ENCODE measurements around the gene PRIMPOL. TPM values are rescaled to one million over a fixed set of nuclear protein-coding genes. Genes with fewer than 3 reads are reported as not detected.
"Not testable (repeated sequence)": the region's sequence is repeated elsewhere in the genome, so short reads cannot be mapped to it uniquely, and the experiment has no call there.

Gene PRIMPOL
- total and polyA plus RNA-seq, 2 of the 4 experiments (the other 2 are of a cell fraction): 5.6 to 8.8 TPM

DNA sequence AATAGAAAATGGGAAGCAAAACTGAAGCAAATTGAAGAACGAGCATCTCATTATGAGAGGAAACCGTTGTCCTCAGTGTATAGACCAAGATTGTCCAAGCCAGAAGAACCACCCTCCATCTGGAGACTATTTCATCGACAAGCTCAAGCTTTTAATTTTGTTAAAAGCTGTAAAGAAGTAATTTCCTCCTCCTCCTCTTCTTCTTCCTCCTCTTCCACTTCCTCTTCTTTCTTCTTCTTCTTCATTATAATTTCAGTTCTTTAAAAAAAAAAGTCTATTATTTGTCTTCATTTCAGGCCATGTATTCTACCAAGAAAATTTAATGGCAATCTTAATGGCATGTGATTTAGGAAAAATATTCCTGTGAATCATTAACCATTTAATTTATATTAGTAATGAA is 7.6 kb downstream of the PRIMPOL start:
- DNase-seq: no peak
- no peak overlapping the region for H3K4me2 ChIP-seq (ENCODE audit: low read depth, low read length)
- no peak overlapping the region for H2BK5ac ChIP-seq (ENCODE audit: low read depth, low read length, poor library complexity, severe bottlenecking)
- no peak overlapping the region for H4K5ac ChIP-seq (ENCODE audit: low read depth, low read length)
- ChIA-PET POLR2A (ENCODE audit: unreplicated experiment) (no interaction called here), CTCF (no interaction called here)
- no TSS peak for BruUV-seq (replicated peaks)
- no peak overlapping the region for H3K18ac ChIP-seq (ENCODE audit: low read depth, low read length)
- no peak for ATAC-seq (ENCODE audit: low read depth)
- H3K4me3 ChIP-seq (ENCODE audit: insufficient read depth, low read depth, low read length): no peak overlapping the region
- no peak for TF ChIP-seq RAD21 (IDR thresholded peaks at IDR 0.05; ENCODE audit: low read length)
- no peak for TF ChIP-seq CTCF (conservative IDR thresholded peaks at IDR 0.05; ENCODE audit: low read depth, low read length)
- TF ChIP-seq SMC3 (IDR thresholded peaks at IDR 0.05; ENCODE audit: low read depth, low read length): no peak
- no peak for TF ChIP-seq RCOR1 (IDR thresholded peaks at IDR 0.05; ENCODE audit: insufficient replicate concordance, low read length)
- TF ChIP-seq, protein P1, sequence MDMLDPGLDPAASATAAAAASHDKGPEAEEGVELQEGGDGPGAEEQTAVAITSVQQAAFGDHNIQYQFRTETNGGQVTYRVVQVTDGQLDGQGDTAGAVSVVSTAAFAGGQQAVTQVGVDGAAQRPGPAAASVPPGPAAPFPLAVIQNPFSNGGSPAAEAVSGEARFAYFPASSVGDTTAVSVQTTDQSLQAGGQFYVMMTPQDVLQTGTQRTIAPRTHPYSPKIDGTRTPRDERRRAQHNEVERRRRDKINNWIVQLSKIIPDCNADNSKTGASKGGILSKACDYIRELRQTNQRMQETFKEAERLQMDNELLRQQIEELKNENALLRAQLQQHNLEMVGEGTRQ (IDR thresholded peaks at IDR 0.05; ENCODE audit: low read depth, low read length): no peak
- TF ChIP-seq POLR2A (IDR thresholded peaks at IDR 0.05; ENCODE audit: low read depth, low read length): no peak
- intact Hi-C loops (cut with micrococcal nuclease): no loop called here
- H4K8ac ChIP-seq (ENCODE audit: low read depth in 2 of 2, low read length in 2 of 2): no peak overlapping the region
- no CpG with 5 or more reads among the region's 3 CpGs for WGBS, 2 experiments (ENCODE audit: extremely low coverage in 2 of 2, insufficient read length in 1 of 2)
- peaks cover 3% of the 10 kb centered on the region for H3K4me1 ChIP-seq (ENCODE audit: control insufficient read depth, insufficient read depth, low read length)
- no peak overlapping the region for H3K14ac ChIP-seq (replicated peaks; ENCODE audit: low read depth, low read length)
- H3K4ac ChIP-seq (ENCODE audit: low read depth, low read length): no peak overlapping the region
- H3K9me1 ChIP-seq (ENCODE audit: insufficient read depth, low read length): no peaks in the 10 kb centered on the region
- peaks cover 0 to 3% of the 10 kb centered on the region in 2 experiments; a peak in 1 of 4 replicates for H3K79me1 ChIP-seq (ENCODE audit: low read depth in 1 of 2, low read length in 2 of 2)
- no peak overlapping the region for H3K23ac ChIP-seq (ENCODE audit: low read depth, low read length)
- no peak overlapping the region for H3K9ac ChIP-seq (ENCODE audit: low read depth, low read length)
- peaks cover 5% of the 10 kb centered on the region; the same call in 1 of the 2 replicates for H3K36me3 ChIP-seq (ENCODE audit: control insufficient read depth, insufficient read depth, low read length)
- H3K9me3 ChIP-seq (ENCODE audit: control insufficient read depth, insufficient read depth, low read length): no peaks in the 10 kb centered on the region
- H3K27me3 ChIP-seq (ENCODE audit: control insufficient read depth, insufficient read depth, low read length): no peaks in the 10 kb centered on the region
- in situ Hi-C loops (cut with MboI; ENCODE audit: low sequenced_read_pairs): no loop called here
- H2AFZ ChIP-seq (replicated peaks; ENCODE audit: low read length, poor library complexity): no peak overlapping the region
- no peaks in the 10 kb centered on the region for H4K20me1 ChIP-seq (ENCODE audit: insufficient read depth, low read length)
- H4K91ac ChIP-seq (ENCODE audit: insufficient read depth, low read depth, low read length): no peak overlapping the region
- no peak overlapping the region for H2BK120ac ChIP-seq (ENCODE audit: low read depth, low read length)
- no peak overlapping the region for H3K56ac ChIP-seq (ENCODE audit: extremely low read depth, insufficient read depth, low read length)
- no peak overlapping the region for H2AK5ac ChIP-seq (ENCODE audit: low read depth, low read length)
- no peak overlapping the region for H2BK15ac ChIP-seq (ENCODE audit: low read depth, low read length)
- H2AK9ac ChIP-seq (replicated peaks; ENCODE audit: low read depth, low read length, poor library complexity): no peak overlapping the region
- no peak overlapping the region for H2BK20ac ChIP-seq (ENCODE audit: low read depth, low read length)
- H3K27ac ChIP-seq (ENCODE audit: insufficient read depth, low read length): no peak overlapping the region
- dilution Hi-C loops (cut with HindIII; ENCODE audit: low sequenced_read_pairs, unreplicated experiment): no loop called here

GRCh38 chr4:184657820-184658219 is 8.3 kb downstream of the PRIMPOL start:
- H3K27ac ChIP-seq (ENCODE audit: insufficient read depth, low read length); H3K9me1 ChIP-seq (ENCODE audit: insufficient read depth, low read length); H4K8ac ChIP-seq (ENCODE audit: low read depth in 2 of 2, low read length in 2 of 2); H2AK5ac ChIP-seq (ENCODE audit: low read depth, low read length); H2BK20ac ChIP-seq (ENCODE audit: low read depth, low read length); H4K5ac ChIP-seq (ENCODE audit: low read depth, low read length); H3K18ac ChIP-seq (ENCODE audit: low read depth, low read length); H3K4me2 ChIP-seq (ENCODE audit: low read depth, low read length); H2AK9ac ChIP-seq (replicated peaks; ENCODE audit: low read depth, low read length, poor library complexity); H2BK120ac ChIP-seq (ENCODE audit: low read depth, low read length); H3K36me3 ChIP-seq (ENCODE audit: control insufficient read depth, insufficient read depth, low read length); in situ Hi-C loops (cut with MboI; ENCODE audit: low sequenced_read_pairs); H3K56ac ChIP-seq (ENCODE audit: extremely low read depth, insufficient read depth, low read length); BruUV-seq (replicated peaks); POLR2A ChIA-PET (ENCODE audit: unreplicated experiment); H2BK15ac ChIP-seq (ENCODE audit: low read depth, low read length); H4K20me1 ChIP-seq (ENCODE audit: insufficient read depth, low read length); H3K4ac ChIP-seq (ENCODE audit: low read depth, low read length); dilution Hi-C loops (cut with HindIII; ENCODE audit: low sequenced_read_pairs, unreplicated experiment); H4K91ac ChIP-seq (ENCODE audit: insufficient read depth, low read depth, low read length); ATAC-seq (ENCODE audit: low read depth); H3K9me3 ChIP-seq (ENCODE audit: control insufficient read depth, insufficient read depth, low read length); intact Hi-C loops (cut with micrococcal nuclease); H3K9ac ChIP-seq (ENCODE audit: low read depth, low read length); H2AFZ ChIP-seq (replicated peaks; ENCODE audit: low read length, poor library complexity); H3K4me1 ChIP-seq (ENCODE audit: control insufficient read depth, insufficient read depth, low read length); H3K23ac ChIP-seq (ENCODE audit: low read depth, low read length); H2BK5ac ChIP-seq (ENCODE audit: low read depth, low read length, poor library complexity, severe bottlenecking); H3K79me1 ChIP-seq (ENCODE audit: low read depth in 1 of 2, low read length in 2 of 2); DNase-seq; H3K4me3 ChIP-seq (ENCODE audit: insufficient read depth, low read depth, low read length); H3K14ac ChIP-seq (replicated peaks; ENCODE audit: low read depth, low read length); H3K27me3 ChIP-seq (ENCODE audit: control insufficient read depth, insufficient read depth, low read length): not testable (repeated sequence)
- 100% methylated on average over 2 of the region's 9 CpGs; no CpG with 5 or more reads in 1 of the 2 experiments for WGBS, 2 experiments (ENCODE audit: extremely low coverage in 2 of 2, insufficient read length in 1 of 2)
- CTCF ChIA-PET: interaction anchor here (0.6 kb wide), 1 partner anchor 108 kb away, joined by 3 read pairs; no protein-coding TSS in a partner anchor

Data from IMR-90 (cell line).